CD4-positive, alpha-beta T cell treated with Interleukin-4 for 1 hour (primary cell): ENCODE data around the gene OR2S2.
"Not testable (repeated sequence)": the region's sequence is repeated elsewhere in the genome, so short reads cannot be mapped to it uniquely, and the experiment has no call there.

ENCODE experiments used
- DNase-seq, 2 donors: peaks; one replicate each; pipeline ENCODE4 v3.0.0-alpha.2; 2020 to 2022

The OR2S2 gene

GRCh38 chr9:35962126-35962906 lies 4.4 kb upstream of the OR2S2 start:
- no peak for DNase-seq

- DNase-seq, result no peak
Measured at GRCh38 chr9:35960039-35960655, 2.2 kb upstream of the OR2S2 start.

GRCh38 chr9:35956651-35957050 lies 1.3 kb downstream of the OR2S2 start:
- DNase-seq, result no peak

- DNase-seq, result peak; percentile 61 to 71
Measured at GRCh38 chr9:35954942-35955546, 2.9 kb downstream of the OR2S2 start.

- no peak for DNase-seq
Measured at GRCh38 chr9:35952526-35953191, 5.3 kb downstream of the OR2S2 start.

- no peak for DNase-seq
Measured at GRCh38 chr9:35951736-35952135, 6.2 kb downstream of the OR2S2 start.

GRCh38 chr9:35948901-35949318 lies 9.0 kb downstream of the OR2S2 start:
- DNase-seq, result no peak

- DNase-seq, result no peak
Measured at GRCh38 chr9:35948451-35948850, 9.5 kb downstream of the OR2S2 start.

- peak; percentile 63 for DNase-seq
Measured at GRCh38 chr9:35945341-35946018, 12.5 kb downstream of the OR2S2 start.

GRCh38 chr9:35944841-35945240 lies 13.1 kb downstream of the OR2S2 start:
- no peak for DNase-seq

GRCh38 chr9:35944173-35944572 lies 13.8 kb downstream of the OR2S2 start:
- DNase-seq, result no peak

- no peak for DNase-seq
Measured at GRCh38 chr9:35942286-35942685, 15.7 kb downstream of the OR2S2 start.

GRCh38 chr9:35940458-35941407 lies 17.2 kb downstream of the OR2S2 start:
- DNase-seq, result peak; percentile 16 to 63

- no peak for DNase-seq
Measured at GRCh38 chr9:35939679-35940250, 18.2 kb downstream of the OR2S2 start.

- DNase-seq, result no peak
Measured at GRCh38 chr9:35938474-35939356, 19.2 kb downstream of the OR2S2 start.

GRCh38 chr9:35937227-35937626 lies 20.7 kb downstream of the OR2S2 start:
- no peak for DNase-seq

GRCh38 chr9:35935755-35936509 lies 22.0 kb downstream of the OR2S2 start:
- DNase-seq, result no peak

- DNase-seq, result no peak
Measured at GRCh38 chr9:35935261-35935660, 22.7 kb downstream of the OR2S2 start.

- not testable (repeated sequence) for DNase-seq
Measured at GRCh38 chr9:35934069-35934468, 23.9 kb downstream of the OR2S2 start.
